ENCODE results near the gene CTNNBL1. TPM values are rescaled to one million over a fixed set of nuclear protein-coding genes. Genes with fewer than 3 reads are reported as not detected.
A peak's percentile ranks its signal among the peaks of the same experiment; 100 is the strongest.

The CTNNBL1 gene
- total and polyA plus RNA-seq, 2 of the 4 experiments (the other 2 are of a cell fraction), result 29.9 to 34.1 TPM

- H3K4me3 ChIP-seq (ENCODE audit: insufficient read depth, low read depth, low read length), result no peak overlapping the region
- no peak overlapping the region for H3K4me2 ChIP-seq (ENCODE audit: low read depth, low read length)
- ChIA-PET CTCF (no interaction called here), POLR2A (ENCODE audit: unreplicated experiment) (no interaction called here)
- no peak overlapping the region for H3K14ac ChIP-seq (replicated peaks; ENCODE audit: low read depth, low read length)
- dilution Hi-C loops (cut with HindIII; ENCODE audit: low sequenced_read_pairs, unreplicated experiment), result no loop called here
- H4K20me1 ChIP-seq (ENCODE audit: insufficient read depth, low read length), result peaks cover 14% of the 10 kb centered on the region
- H4K5ac ChIP-seq (ENCODE audit: low read depth, low read length), result no peak overlapping the region
- H2AFZ ChIP-seq (replicated peaks; ENCODE audit: low read length, poor library complexity), result no peak overlapping the region
- no peak overlapping the region for H2BK120ac ChIP-seq (ENCODE audit: low read depth, low read length)
- no peak overlapping the region for H2BK15ac ChIP-seq (ENCODE audit: low read depth, low read length)
- no peak for ATAC-seq (ENCODE audit: low read depth)
- H2BK5ac ChIP-seq (ENCODE audit: low read depth, low read length, poor library complexity, severe bottlenecking), result no peak overlapping the region
- H3K18ac ChIP-seq (ENCODE audit: low read depth, low read length), result no peak overlapping the region
- no peak overlapping the region for H3K23ac ChIP-seq (ENCODE audit: low read depth, low read length)
- no TSS peak for BruUV-seq (replicated peaks)
- intact Hi-C loops (cut with micrococcal nuclease), result loop anchor here (5.0 to 10.0 kb wide), 2 partner anchors 146 to 424 kb away; no protein-coding TSS in a partner anchor
- no peak overlapping the region for H3K56ac ChIP-seq (ENCODE audit: extremely low read depth, insufficient read depth, low read length)
- peaks cover 71% of the 10 kb centered on the region for H3K27me3 ChIP-seq (ENCODE audit: control insufficient read depth, insufficient read depth, low read length)
- no peaks in the 10 kb centered on the region for H3K79me1 ChIP-seq (ENCODE audit: low read depth in 1 of 2, low read length in 2 of 2)
- no peak overlapping the region for H2AK9ac ChIP-seq (replicated peaks; ENCODE audit: low read depth, low read length, poor library complexity)
- H2BK20ac ChIP-seq (ENCODE audit: low read depth, low read length), result no peak overlapping the region
- DNase-seq, result no peak
- H3K9ac ChIP-seq (ENCODE audit: low read depth, low read length), result no peak overlapping the region
- TF ChIP-seq MXI1 (IDR thresholded peaks at IDR 0.05; ENCODE audit: borderline replicate concordance, low read depth, low read length) (0 out of 2 replicates have a peak, but pooled peaks have one; percentile 19), BHLHE40 (IDR thresholded peaks at IDR 0.05; ENCODE audit: low read depth, low read length) (no peak), SMC3 (IDR thresholded peaks at IDR 0.05; ENCODE audit: low read depth, low read length) (no peak), RAD21 (IDR thresholded peaks at IDR 0.05; ENCODE audit: low read length) (no peak)
- H3K9me3 ChIP-seq (ENCODE audit: control insufficient read depth, insufficient read depth, low read length), result no peaks in the 10 kb centered on the region
- no peak overlapping the region for H3K4ac ChIP-seq (ENCODE audit: low read depth, low read length)
- H3K27ac ChIP-seq (ENCODE audit: insufficient read depth, low read length), result no peak overlapping the region
- no peak overlapping the region for H4K8ac ChIP-seq (ENCODE audit: low read depth in 2 of 2, low read length in 2 of 2)
- H4K91ac ChIP-seq (ENCODE audit: insufficient read depth, low read depth, low read length), result no peak overlapping the region
- H3K36me3 ChIP-seq (ENCODE audit: control insufficient read depth, insufficient read depth, low read length), result no peaks in the 10 kb centered on the region
- 0 out of 2 replicates have a peak, but pooled peaks cover 2% of the 10 kb centered on the region for H3K9me1 ChIP-seq (ENCODE audit: insufficient read depth, low read length)
- 100% methylated on average over 1 of the region's 18 CpGs; no CpG with 5 or more reads in 1 of the 2 experiments for WGBS, 2 experiments (ENCODE audit: extremely low coverage in 2 of 2, insufficient read length in 1 of 2)
- in situ Hi-C loops (cut with MboI; ENCODE audit: low sequenced_read_pairs), result no loop called here
- no peak overlapping the region for H2AK5ac ChIP-seq (ENCODE audit: low read depth, low read length)
- no peaks in the 10 kb centered on the region; the same call in 1 of the 2 replicates for H3K4me1 ChIP-seq (ENCODE audit: control insufficient read depth, insufficient read depth, low read length)
Measured at GRCh38 chr20:37901240-37901639, 207.4 kb downstream of the CTNNBL1 start.
